Activated gamma-delta T cell (primary cell): ENCODE measurements around the gene ERG.

Experiments used
- DNase-seq: peaks from one replicate; lab custom pipeline; 2025; lab: John Stamatoyannopoulos, UW

The ERG gene

GRCh38 chr21:38474124-38474523 lies 24.2 kb downstream of the ERG start:
- no peak for DNase-seq

- no peak for DNase-seq
Measured at GRCh38 chr21:38472412-38473108, 25.7 kb downstream of the ERG start.

GRCh38 chr21:38471766-38472165 lies 26.5 kb downstream of the ERG start:
- no peak for DNase-seq

- DNase-seq: no peak
Measured at GRCh38 chr21:38470755-38471154, 27.5 kb downstream of the ERG start.

GRCh38 chr21:38469642-38470041 lies 28.6 kb downstream of the ERG start:
- DNase-seq: no peak

- DNase-seq: no peak
Measured at GRCh38 chr21:38468989-38469388, 29.3 kb downstream of the ERG start.

- no peak for DNase-seq
Measured at GRCh38 chr21:38467911-38468310, 30.4 kb downstream of the ERG start.

GRCh38 chr21:38467374-38467773 lies 30.9 kb downstream of the ERG start:
- no peak for DNase-seq

- DNase-seq: no peak
Measured at GRCh38 chr21:38460171-38460742, 38.0 kb downstream of the ERG start.

GRCh38 chr21:38459490-38459889 lies 38.8 kb downstream of the ERG start:
- no peak for DNase-seq

- DNase-seq: no peak
Measured at GRCh38 chr21:38455403-38455802, 42.9 kb downstream of the ERG start.

- no peak for DNase-seq
Measured at GRCh38 chr21:38454702-38455101, 43.6 kb downstream of the ERG start.

- no peak for DNase-seq
Measured at GRCh38 chr21:38454161-38454560, 44.1 kb downstream of the ERG start.

GRCh38 chr21:38448671-38449385 lies 49.4 kb downstream of the ERG start:
- no peak for DNase-seq

- DNase-seq: no peak
Measured at GRCh38 chr21:38447611-38448010, 50.7 kb downstream of the ERG start.

GRCh38 chr21:38444691-38445090 lies 53.6 kb downstream of the ERG start:
- no peak for DNase-seq

- no peak for DNase-seq
Measured at GRCh38 chr21:38443110-38443509, 55.2 kb downstream of the ERG start.

- DNase-seq: no peak
Measured at GRCh38 chr21:38441153-38441552, 57.1 kb downstream of the ERG start.

GRCh38 chr21:38440746-38441145 lies 57.5 kb downstream of the ERG start:
- DNase-seq: no peak

GRCh38 chr21:38439957-38440356 lies 58.3 kb downstream of the ERG start:
- DNase-seq: no peak

GRCh38 chr21:38439426-38439825 lies 58.9 kb downstream of the ERG start:
- DNase-seq: no peak

GRCh38 chr21:38438462-38438893 lies 59.8 kb downstream of the ERG start:
- DNase-seq: no peak

GRCh38 chr21:38436341-38436740 lies 61.9 kb downstream of the ERG start:
- no peak for DNase-seq
